Measurements from ENCODE around the gene SZT2.
A peak's percentile ranks its signal among the peaks of the same experiment; 100 is the strongest.

The SZT2 gene

DNA sequence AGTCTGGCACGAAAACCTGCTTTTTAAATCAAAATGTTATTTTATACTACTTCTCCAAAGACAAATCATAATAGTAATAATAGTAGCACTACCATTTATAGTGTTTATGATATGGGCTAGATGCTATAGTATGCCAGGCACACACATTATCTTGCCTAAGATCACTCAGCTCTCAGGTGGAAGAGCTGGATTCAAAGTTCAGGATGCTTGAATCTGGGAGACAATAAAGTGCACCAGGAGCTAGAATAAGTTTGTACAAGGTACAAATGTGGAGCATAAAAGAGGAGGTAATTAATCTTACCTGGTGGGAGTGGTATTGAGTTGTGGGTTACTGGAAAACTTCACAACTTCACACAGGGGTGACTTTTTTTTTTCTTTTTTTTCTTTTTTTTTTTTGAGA is 11.9 kb upstream of the SZT2 start:
- no peak overlapping the region for H3K4me3 ChIP-seq (ENCODE audit: low read depth, low read length)
- peaks cover 8% of the 10 kb centered on the region for H3K36me3 ChIP-seq (replicated peaks)
- no peaks in the 10 kb centered on the region for H3K27me3 ChIP-seq (replicated peaks)
- in situ Hi-C loops (cut with HindIII; ENCODE audit: low pct_ligation_motif_present, low sequenced_read_pairs) = no loop called here
- no peak for TF ChIP-seq CTCF (IDR thresholded peaks at IDR 0.05; ENCODE audit: low read depth, low read length, missing control alignments)
- DNase-seq = no peak
- H3K27ac ChIP-seq = no peak overlapping the region

DNA sequence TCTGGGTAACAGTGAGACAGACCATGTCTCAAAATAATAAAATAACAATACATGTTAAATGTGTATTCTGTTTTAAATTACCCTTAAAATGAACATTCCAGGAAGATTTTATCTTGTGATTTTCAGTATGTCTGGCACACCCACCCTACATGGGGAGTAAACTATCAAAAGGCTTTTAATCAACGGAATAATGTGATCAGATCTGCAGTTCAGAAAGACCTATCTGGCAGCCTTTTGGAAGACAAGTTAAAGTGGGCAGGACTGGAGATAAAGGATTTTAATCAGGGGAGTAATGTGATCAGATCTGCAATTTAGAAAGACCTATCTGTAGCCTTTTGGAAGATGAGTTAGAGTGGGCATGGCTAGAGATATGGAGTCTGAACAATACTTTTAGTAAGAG is 10.2 kb upstream of the SZT2 start:
- in situ Hi-C loops (cut with HindIII; ENCODE audit: low pct_ligation_motif_present, low sequenced_read_pairs) = no loop called here
- no peak overlapping the region for H3K27ac ChIP-seq
- TF ChIP-seq CTCF (IDR thresholded peaks at IDR 0.05; ENCODE audit: low read depth, low read length, missing control alignments) = no peak

GRCh38 chr1:43381612-43382011 is 8.1 kb upstream of the SZT2 start:
- no peaks in the 10 kb centered on the region for H3K27me3 ChIP-seq (replicated peaks)
- no peak for DNase-seq
- no peak for TF ChIP-seq CTCF (IDR thresholded peaks at IDR 0.05; ENCODE audit: low read depth, low read length, missing control alignments)
- no peak overlapping the region for H3K27ac ChIP-seq
- H3K4me3 ChIP-seq (ENCODE audit: low read depth, low read length) = no peak overlapping the region
- H3K36me3 ChIP-seq (replicated peaks) = peaks cover 46% of the 10 kb centered on the region
- in situ Hi-C loops (cut with HindIII; ENCODE audit: low pct_ligation_motif_present, low sequenced_read_pairs) = no loop called here

More for the DNA sequence above, 10.2 kb upstream of the SZT2 start:
- H3K27me3 ChIP-seq (replicated peaks) = no peaks in the 10 kb centered on the region
- peaks cover 25% of the 10 kb centered on the region for H3K36me3 ChIP-seq (replicated peaks)
- DNase-seq = no peak
- no peak overlapping the region for H3K4me3 ChIP-seq (ENCODE audit: low read depth, low read length)

DNA sequence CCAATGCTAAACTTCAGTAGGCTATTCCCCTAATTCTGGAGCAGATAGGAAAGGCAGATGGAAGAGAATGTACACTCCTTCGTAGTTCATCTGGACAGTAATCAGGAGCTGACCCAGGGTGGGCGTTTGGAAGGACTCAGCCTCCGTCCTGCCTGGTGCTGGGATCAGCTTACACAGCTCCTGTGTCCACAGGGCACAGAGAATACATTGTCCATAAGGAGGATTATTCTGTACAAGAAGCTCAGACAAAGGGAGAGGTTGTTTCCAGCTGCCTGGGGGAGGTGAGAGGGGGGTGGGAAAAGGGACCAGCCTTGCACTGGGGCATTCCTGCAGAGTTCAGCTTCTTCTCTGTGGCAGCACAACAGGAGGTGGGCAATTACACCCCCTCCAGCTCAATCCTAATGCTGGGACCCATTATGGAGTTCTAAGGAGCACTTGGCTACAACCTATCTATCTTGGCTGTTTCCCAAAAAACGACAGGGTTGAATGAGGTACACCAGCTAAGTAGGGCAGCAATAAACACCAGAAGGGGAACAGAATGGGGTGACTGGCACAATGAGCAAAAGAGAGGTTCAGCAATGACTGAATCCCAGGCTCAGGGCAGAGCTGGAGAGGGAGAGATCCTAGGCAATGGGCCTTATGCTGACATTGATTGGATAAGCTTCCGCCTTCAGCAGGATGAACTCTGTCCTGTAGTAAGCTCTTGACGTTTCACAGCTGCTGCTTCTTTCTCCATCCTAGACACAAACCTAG is 7.5 kb upstream of the SZT2 start:
- no peak for DNase-seq
- in situ Hi-C loops (cut with HindIII; ENCODE audit: low pct_ligation_motif_present, low sequenced_read_pairs) = no loop called here
- H3K4me3 ChIP-seq (ENCODE audit: low read depth, low read length) = no peak overlapping the region
- TF ChIP-seq CTCF (IDR thresholded peaks at IDR 0.05; ENCODE audit: low read depth, low read length, missing control alignments) = no peak
- H3K27me3 ChIP-seq (replicated peaks) = no peaks in the 10 kb centered on the region
- H3K36me3 ChIP-seq (replicated peaks) = peaks cover 52% of the 10 kb centered on the region
- no peak overlapping the region for H3K27ac ChIP-seq

GRCh38 chr1:43383449-43383848 is 6.2 kb upstream of the SZT2 start:
- Histone ChIP-seq H3K4me3 (ENCODE audit: low read depth, low read length) (no peak overlapping the region), H3K27ac (no peak overlapping the region), H3K36me3 (replicated peaks) (peaks cover 52% of the 10 kb centered on the region), H3K27me3 (replicated peaks) (no peaks in the 10 kb centered on the region)
- in situ Hi-C loops (cut with HindIII; ENCODE audit: low pct_ligation_motif_present, low sequenced_read_pairs) = no loop called here
- peak; percentile 7 for TF ChIP-seq CTCF (IDR thresholded peaks at IDR 0.05; ENCODE audit: low read depth, low read length, missing control alignments)
- no peak for DNase-seq

DNA sequence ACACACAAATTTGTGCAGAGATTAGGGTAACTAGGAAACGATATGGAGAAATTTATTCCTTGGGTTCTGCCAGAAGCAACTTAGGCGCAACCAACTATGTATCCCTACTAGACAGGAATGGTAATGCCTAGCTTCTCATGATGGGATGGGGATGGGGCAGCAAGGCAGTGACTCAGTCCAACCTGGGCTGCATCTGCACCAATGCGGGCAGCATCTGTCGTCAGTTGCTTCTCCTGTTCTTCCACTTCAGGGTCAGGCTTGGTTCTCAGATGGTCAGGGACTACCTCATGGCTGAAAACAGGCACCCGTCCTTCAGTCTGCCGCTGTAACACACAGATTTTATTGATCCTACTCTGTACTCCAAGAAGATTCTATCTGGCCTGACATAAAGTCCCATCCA is 3.0 kb upstream of the SZT2 start:
- H3K4me3 ChIP-seq (ENCODE audit: low read depth, low read length) = no peak overlapping the region
- no peak for TF ChIP-seq CTCF (IDR thresholded peaks at IDR 0.05; ENCODE audit: low read depth, low read length, missing control alignments)
- H3K27me3 ChIP-seq (replicated peaks) = no peaks in the 10 kb centered on the region
- H3K27ac ChIP-seq = no peak overlapping the region
- no peak for DNase-seq
- peaks cover 52% of the 10 kb centered on the region for H3K36me3 ChIP-seq (replicated peaks)
- in situ Hi-C loops (cut with HindIII; ENCODE audit: low pct_ligation_motif_present, low sequenced_read_pairs) = no loop called here
